Measurements from ENCODE around the gene NOTCH1. TPM values are rescaled to one million over a fixed set of nuclear protein-coding genes. Genes with fewer than 3 reads are reported as not detected.
"Not testable (repeated sequence)": the region's sequence is repeated elsewhere in the genome, so short reads cannot be mapped to it uniquely, and the experiment has no call there.

NOTCH1 gene
- total RNA-seq, 2 experiments from 2014 or later: 17.6 to 17.9 TPM

DNA sequence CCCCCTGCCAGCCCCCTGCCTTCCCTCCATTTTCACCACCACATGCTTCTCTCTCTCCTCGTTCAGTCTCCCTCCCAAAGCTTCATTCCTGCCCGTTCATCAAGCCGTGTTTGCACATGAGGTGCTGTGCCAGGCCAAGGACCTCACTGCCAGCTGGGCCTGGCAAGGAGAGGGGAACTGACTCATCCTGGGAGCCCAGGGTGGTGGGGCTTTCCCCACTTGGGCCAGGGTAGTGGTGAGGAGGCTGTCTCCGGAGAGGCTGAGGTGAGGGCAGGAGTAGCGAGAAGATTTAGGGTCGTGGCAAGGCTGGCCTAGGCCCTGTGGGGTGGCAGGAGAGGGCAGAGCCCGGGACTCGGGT, 30.4 kb upstream of the NOTCH1 start:
- no peak overlapping the region for H2AFZ ChIP-seq (ENCODE audit: low read length)
- H3K79me2 ChIP-seq (ENCODE audit: insufficient read depth, low read depth, low read length): no peaks in the 10 kb centered on the region
- CTCF ChIA-PET (ENCODE audit: unreplicated experiment): no interaction called here
- H4K20me1 ChIP-seq (ENCODE audit: insufficient read depth, low read length): no peaks in the 10 kb centered on the region
- intact Hi-C loops (cut with micrococcal nuclease; ENCODE audit: unreplicated experiment): no loop called here
- POLR2A ChIA-PET: no interaction called here
- no peak overlapping the region for H3K4me3 ChIP-seq (ENCODE audit: low read depth, low read length, poor library complexity, severe bottlenecking)
- H3K4me2 ChIP-seq (ENCODE audit: low read length): no peak overlapping the region
- no TSS peak for BruUV-seq (replicated peaks)
- no peaks in the 10 kb centered on the region for H3K36me3 ChIP-seq (ENCODE audit: insufficient read depth, low read length)
- DNase-seq (ENCODE audit: low spot score): no peak
- no peaks in the 10 kb centered on the region for H3K4me1 ChIP-seq (ENCODE audit: insufficient read depth, low read length, poor library complexity, severe bottlenecking)
- no peaks in the 10 kb centered on the region for H3K9me2 ChIP-seq (ENCODE audit: insufficient read depth, low read length)
- H3K9me3 ChIP-seq (ENCODE audit: low read length): peaks cover 1% of the 10 kb centered on the region
- H3K27ac ChIP-seq (ENCODE audit: low read depth, low read length, poor library complexity, severe bottlenecking): no peak overlapping the region
- no peak for TF ChIP-seq EZH2phosphoT487 (IDR thresholded peaks at IDR 0.05; ENCODE audit: borderline replicate concordance, low read depth, low read length)
- TF ChIP-seq, protein P1, sequence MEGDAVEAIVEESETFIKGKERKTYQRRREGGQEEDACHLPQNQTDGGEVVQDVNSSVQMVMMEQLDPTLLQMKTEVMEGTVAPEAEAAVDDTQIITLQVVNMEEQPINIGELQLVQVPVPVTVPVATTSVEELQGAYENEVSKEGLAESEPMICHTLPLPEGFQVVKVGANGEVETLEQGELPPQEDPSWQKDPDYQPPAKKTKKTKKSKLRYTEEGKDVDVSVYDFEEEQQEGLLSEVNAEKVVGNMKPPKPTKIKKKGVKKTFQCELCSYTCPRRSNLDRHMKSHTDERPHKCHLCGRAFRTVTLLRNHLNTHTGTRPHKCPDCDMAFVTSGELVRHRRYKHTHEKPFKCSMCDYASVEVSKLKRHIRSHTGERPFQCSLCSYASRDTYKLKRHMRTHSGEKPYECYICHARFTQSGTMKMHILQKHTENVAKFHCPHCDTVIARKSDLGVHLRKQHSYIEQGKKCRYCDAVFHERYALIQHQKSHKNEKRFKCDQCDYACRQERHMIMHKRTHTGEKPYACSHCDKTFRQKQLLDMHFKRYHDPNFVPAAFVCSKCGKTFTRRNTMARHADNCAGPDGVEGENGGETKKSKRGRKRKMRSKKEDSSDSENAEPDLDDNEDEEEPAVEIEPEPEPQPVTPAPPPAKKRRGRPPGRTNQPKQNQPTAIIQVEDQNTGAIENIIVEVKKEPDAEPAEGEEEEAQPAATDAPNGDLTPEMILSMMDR (conservative IDR thresholded peaks at IDR 0.05; ENCODE audit: low read length): no peak

DNA sequence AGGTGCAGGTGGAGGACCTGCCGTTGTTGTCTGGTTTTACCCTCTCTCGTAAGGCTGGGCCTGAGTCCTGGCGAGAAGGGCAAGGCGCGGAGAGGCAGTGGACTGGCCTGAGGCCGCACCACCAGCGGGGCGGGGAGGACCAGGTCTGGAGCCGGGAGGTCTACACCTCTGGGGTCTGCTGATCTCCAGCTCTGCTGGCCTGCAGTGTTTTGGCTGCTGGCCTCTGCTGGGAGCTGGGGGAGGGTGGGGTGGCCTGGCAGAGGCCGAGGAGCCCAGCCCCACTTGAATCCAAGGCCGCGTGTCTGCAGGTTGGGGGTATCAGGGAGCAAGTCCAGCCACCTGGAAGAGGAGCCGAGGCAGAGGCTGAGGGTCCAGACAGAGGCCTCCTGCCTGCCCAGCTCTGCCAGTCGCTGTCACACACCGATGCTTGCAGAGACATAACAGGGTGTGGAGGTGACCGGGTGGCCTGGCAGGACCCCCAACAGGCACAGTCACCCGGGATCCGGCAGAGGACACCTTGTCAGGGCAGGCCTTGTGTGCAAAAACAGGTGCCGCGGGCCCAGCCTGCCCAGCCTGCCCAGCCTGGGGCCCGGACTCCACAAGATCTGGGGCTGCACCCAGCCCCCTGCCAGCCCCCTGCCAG, 29.9 kb upstream of the NOTCH1 start:
- H3K27ac ChIP-seq (ENCODE audit: low read depth, low read length, poor library complexity, severe bottlenecking): no peak overlapping the region
- no peaks in the 10 kb centered on the region for H4K20me1 ChIP-seq (ENCODE audit: insufficient read depth, low read length)
- H3K79me2 ChIP-seq (ENCODE audit: insufficient read depth, low read depth, low read length): no peaks in the 10 kb centered on the region
- no peak overlapping the region for H3K4me3 ChIP-seq (ENCODE audit: low read depth, low read length, poor library complexity, severe bottlenecking)
- no peak for TF ChIP-seq EZH2phosphoT487 (IDR thresholded peaks at IDR 0.05; ENCODE audit: borderline replicate concordance, low read depth, low read length)
- TF ChIP-seq, protein P1 (conservative IDR thresholded peaks at IDR 0.05; ENCODE audit: low read length): no peak
- H3K4me2 ChIP-seq (ENCODE audit: low read length): no peak overlapping the region
- no peaks in the 10 kb centered on the region for H3K36me3 ChIP-seq (ENCODE audit: insufficient read depth, low read length)
- intact Hi-C loops (cut with micrococcal nuclease; ENCODE audit: unreplicated experiment): no loop called here
- POLR2A ChIA-PET: no interaction called here
- no peaks in the 10 kb centered on the region for H3K4me1 ChIP-seq (ENCODE audit: insufficient read depth, low read length, poor library complexity, severe bottlenecking)
- CTCF ChIA-PET (ENCODE audit: unreplicated experiment): no interaction called here
- no peaks in the 10 kb centered on the region for H3K9me2 ChIP-seq (ENCODE audit: insufficient read depth, low read length)
- no TSS peak for BruUV-seq (replicated peaks)
- no peak for DNase-seq (ENCODE audit: low spot score)
- no peak overlapping the region for H2AFZ ChIP-seq (ENCODE audit: low read length)
- no peaks in the 10 kb centered on the region for H3K9me3 ChIP-seq (ENCODE audit: low read length)

DNA sequence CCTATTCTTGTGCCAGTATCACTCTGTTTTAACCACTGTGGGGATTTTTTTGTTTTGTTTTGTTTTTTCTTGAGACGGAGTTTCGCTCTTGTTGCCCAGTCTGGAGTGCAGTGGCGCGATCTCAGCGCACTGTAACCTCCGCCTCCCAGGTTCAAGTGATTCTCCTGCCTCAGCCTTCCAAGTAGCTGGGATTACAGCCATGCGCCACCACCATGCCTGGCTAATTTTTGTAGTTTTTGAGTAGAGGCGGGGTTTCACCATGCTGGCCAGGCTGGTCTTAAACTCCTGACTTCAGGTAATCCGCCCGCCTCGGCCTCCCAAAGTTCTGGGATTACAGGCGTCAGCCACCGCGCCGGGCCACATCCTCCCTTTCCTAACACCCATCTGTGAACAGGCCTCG, 28.8 kb upstream of the NOTCH1 start:
- CTCF ChIA-PET (ENCODE audit: unreplicated experiment); H3K9me3 ChIP-seq (ENCODE audit: low read length); POLR2A ChIA-PET; H4K20me1 ChIP-seq (ENCODE audit: insufficient read depth, low read length); H2AFZ ChIP-seq (ENCODE audit: low read length); intact Hi-C loops (cut with micrococcal nuclease; ENCODE audit: unreplicated experiment); H3K36me3 ChIP-seq (ENCODE audit: insufficient read depth, low read length); H3K4me1 ChIP-seq (ENCODE audit: insufficient read depth, low read length, poor library complexity, severe bottlenecking); H3K27ac ChIP-seq (ENCODE audit: low read depth, low read length, poor library complexity, severe bottlenecking); H3K79me2 ChIP-seq (ENCODE audit: insufficient read depth, low read depth, low read length); H3K4me2 ChIP-seq (ENCODE audit: low read length); H3K9me2 ChIP-seq (ENCODE audit: insufficient read depth, low read length); H3K4me3 ChIP-seq (ENCODE audit: low read depth, low read length, poor library complexity, severe bottlenecking); DNase-seq (ENCODE audit: low spot score); BruUV-seq (replicated peaks): not testable (repeated sequence)
